GM19468 (cell line): ENCODE data around the gene CELA1.

Source experiments
- ATAC-seq: cut with Tn5 transposase; IDR thresholded peaks from one replicate; pipeline ENCODE4 v1.9.1; 2021; ENCODE audit warnings: mild to moderate bottlenecking, moderate library complexity, moderate number of reproducible peaks; ENCODE audit not compliant: unreplicated experiment; ENCODE audit errors: extremely low read depth

Gene CELA1

DNA sequence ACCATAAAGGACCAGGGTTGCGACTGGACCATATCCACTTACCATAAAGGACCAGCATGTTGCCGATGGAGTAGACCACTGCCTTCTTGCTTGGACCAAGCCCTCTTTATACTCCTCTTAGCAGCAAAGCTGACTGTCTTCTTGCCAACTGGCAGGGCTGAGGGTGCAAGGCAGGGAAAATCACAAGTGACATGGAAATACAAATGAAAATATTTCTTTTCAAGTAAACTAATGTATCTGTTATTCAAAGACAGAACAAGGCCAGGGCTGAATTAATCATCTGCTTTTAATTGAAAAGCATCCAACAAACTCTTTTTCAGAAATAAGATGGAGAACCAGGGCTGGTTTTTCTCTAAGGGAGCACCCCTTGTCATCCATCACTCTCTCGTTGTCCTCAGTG is at the start of gene CELA1:
CELA1 (minus strand) TSS at position 99 of the 400 bp plus-strand sequence; CDS start at position 58, 41 bp downstream.
- ATAC-seq: no peak

GRCh38 chr12:51395283-51396230 is 49.1 kb upstream of the CELA1 start:
- ATAC-seq: no peak

DNA sequence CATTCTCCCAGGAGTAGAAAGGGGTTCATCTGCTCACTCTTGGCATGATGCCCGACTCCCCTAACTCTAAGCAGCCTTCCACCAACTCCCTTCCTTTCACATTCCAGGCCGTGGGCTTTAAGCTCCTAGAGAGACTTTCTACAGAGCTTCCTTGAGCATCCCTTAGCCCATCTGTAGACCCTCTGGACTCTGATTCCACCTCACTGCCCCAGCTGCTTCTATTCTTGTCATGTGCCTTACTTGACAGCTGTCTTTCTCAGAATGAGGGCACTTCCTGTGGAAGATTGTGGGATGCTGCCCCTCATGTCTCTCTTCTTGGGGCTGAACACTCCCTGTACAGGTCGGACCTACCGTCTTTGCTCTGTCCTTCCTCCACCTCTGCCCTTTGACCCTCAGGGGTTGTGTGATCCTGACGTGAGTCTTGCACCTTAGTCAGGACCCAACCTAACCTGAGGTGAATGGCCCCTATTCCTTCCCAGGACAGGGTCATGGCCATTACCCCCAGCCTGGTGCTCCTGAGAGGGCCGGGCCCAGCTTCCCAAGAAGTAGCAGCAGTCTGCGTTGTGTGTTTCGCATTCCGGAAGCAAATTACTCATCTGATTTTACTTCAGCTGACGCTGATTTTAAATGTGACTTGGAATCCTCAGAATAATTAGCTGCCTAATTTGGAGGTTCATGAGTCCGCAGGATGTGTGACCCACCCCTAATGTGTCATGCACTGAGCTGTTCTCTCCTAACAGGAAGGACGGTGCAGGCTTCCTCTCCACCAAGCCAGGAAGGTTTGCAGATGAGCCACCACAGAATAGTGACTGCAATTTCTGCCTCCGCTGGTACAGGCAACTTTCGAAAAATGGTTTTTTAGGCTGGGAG is 47.4 kb upstream of the CELA1 start:
- ATAC-seq: no peak

- no peak for ATAC-seq
These were observed 46.2 kb upstream of the CELA1 start for GRCh38 chr12:51392556-51393237.

- ATAC-seq: peak; percentile 28
These were observed 45.0 kb upstream of the CELA1 start, which contains the start of gene GALNT6 for GRCh38 chr12:51391283-51392123. Gene GALNT6 (minus strand): TSS chr12:51391406. CDS start chr12:51379781, 11,625 bp downstream.

DNA sequence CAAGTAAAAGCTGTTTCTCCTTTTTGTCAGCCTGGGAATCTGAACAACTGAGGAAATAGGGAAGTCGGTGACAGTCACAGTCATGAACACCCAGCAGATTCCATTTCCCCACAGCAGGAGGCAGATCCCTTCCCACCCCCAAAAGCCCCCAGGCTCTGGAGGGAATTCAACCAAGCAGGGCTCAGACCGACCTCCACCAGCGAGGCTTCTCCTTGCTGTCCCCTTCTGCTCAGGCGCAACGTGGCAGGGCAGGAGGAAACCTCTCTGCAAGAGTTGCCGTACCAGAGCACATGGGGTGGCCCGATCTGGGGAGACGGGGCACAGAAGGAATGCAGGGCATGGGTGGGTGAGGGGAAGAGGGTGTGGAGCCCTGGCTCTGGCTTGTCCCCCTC is 44.4 kb upstream of the CELA1 start:
- ATAC-seq: peak; percentile 3

DNA sequence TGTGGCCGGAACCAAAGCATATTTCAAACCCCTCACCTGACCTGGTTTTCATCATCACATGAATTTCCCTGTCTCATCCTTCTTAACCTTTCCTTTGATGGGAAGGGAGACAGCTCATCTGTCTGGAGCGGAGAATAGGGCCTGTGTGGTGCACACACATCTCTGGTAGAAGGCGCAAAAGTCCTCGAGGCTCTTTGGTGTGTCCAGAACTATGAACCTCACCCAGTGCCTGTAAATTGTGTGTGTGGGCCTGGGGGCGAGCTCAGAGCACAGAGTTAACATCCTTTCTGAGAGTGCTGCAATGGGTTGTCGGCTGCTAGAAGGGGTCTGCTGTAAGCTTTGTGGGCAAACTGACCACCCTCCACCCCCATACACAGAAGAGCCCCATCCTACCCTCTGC is 44.0 kb upstream of the CELA1 start:
- no peak for ATAC-seq

GRCh38 chr12:51389302-51389999 is 43.0 kb upstream of the CELA1 start:
- no peak for ATAC-seq

DNA sequence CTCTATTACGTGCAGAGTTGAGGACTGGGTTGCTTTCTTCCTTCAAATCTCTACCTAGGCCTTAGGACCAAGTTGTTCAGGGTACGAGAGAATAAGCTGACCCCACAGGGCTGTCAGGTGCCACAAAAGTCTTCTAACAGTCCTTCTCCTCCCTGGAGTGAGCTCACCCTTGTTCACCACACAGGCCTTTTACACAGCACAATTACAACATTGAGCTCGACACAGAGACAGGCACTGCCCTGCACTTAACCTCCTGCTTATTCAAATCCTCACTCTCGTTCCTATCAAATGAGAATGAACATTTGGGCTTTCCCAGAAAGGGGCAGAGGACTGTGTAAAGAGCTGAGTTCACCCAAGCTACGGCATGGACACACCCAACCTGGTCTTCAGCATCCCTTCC is 42.4 kb upstream of the CELA1 start:
- ATAC-seq: no peak

- ATAC-seq: no peak
These were observed 41.8 kb upstream of the CELA1 start for GRCh38 chr12:51388069-51388799.

DNA sequence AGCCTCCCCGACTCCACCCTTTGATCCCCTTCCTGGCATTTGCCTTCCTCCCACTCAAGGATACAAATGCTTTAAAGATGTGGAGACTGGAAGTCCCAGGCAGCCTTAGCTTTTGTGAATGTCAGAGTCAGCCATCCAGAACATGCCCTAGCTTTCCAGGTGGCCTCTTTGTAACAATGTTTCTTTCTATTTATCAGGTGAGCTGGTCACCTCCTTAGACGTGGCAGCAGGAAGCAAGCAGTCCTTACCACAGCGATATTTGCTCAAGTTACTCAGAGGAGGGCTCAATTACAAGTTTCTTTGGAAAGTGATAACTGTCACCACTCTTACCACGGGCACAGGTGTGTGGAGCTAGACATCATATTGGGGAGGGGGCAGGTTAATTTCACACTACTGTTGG is 39.9 kb upstream of the CELA1 start:
- no peak for ATAC-seq

DNA sequence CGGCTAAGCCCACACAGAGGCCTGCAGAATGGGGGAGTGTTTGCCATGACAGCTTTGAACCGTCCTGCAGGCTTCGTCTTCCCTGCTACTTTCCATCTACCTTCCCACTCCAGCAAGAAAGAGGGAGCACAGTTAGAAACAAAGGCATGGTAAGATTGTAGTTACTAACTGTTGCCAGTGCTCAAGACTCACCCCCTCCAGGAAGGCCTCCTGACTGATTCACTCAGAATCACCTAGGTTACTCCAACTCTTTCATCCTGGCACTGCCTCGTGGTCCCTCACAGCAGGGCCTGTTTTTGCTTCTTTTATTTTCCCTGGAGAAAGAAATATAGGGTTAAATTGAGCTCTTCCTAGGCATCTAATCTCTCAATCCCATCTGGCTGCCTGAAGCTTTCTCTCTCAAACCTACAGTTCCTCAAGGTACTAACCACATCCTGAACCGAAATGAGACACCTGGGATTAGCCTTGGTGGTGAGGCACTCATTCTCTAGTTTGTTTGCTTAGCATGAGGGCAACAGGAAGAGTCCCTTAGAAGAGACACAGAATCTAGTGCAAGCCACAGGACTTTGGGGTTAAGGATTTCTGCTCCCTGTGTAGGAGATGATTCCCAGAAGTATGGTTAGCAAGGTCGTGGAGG is 36.9 kb upstream of the CELA1 start:
- no peak for ATAC-seq

DNA sequence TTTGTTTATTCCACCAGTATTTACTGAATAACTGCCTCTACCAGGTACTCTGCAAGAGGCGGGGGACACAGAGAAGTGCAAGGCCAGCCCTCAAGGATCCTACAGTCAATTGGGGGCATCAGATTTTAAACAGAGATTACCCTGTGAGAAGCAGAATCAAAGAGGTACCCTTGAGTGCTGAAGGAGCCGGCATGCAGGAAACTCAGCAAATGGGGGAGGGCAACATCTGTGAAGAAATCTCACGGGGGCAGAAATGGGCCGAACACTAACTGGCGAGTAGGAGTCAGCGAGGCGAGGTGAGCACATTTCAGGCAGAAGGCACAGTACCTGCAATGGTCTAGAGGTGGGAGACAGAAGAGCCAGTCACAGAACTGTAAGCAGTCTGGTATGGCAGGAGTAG is 35.7 kb upstream of the CELA1 start:
- ATAC-seq: no peak

- ATAC-seq: no peak
These were observed 35.0 kb upstream of the CELA1 start for GRCh38 chr12:51381226-51382079.

DNA sequence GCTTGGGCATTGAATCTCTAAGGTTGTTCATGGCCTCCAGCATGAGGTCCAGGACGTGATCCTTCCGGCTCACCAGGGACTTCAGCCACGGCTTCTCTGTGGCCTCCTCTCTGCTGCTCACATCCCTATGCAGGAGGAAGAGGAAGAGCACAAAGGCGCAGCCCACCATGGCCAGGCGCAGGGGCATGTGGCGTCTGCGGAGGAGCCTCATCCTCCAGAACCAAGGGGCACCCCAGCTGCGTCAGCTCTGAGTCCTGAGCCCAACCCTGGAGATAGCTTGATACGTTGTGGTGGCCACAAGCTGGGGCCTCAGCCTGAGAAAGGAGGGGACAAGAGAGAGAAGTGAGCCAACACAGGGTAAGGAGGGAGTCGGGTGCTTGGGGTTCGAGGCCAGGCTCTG is 33.1 kb upstream of the CELA1 start:
- ATAC-seq: no peak

DNA sequence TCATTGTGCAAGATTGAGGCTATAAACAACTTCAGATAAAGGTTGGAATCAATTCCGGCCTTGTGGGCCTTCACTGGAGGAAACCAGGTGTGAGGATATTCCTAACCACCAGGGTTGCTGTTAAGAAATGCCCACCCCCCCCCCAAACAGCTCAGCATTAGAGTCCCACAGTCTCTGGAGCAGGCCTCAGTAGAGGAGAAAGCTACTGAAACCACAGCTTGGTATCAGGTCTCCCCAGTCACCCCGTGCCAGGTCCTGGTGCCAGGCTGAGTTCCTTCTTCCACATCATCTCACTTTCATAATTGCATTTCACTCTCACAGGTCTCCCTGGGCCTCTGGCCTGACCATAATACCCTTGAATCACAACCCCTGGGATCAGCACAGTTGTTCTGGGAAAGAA is 32.3 kb upstream of the CELA1 start:
- ATAC-seq: no peak
